B cell (primary cell): Measurements from ENCODE around the gene CNR2.

Experiments used
- CTCF ChIP-seq: fragments of 200-600 bp; IDR thresholded peaks from one replicate; pipeline ENCODE4 v1.8.0; 2022; ENCODE audit warnings: antibody characterized with exemption, mild to moderate bottlenecking
- EZH2 ChIP-seq: IDR thresholded peaks from 2 replicates; pipeline ENCODE4 v1.6.1; 2012; ENCODE audit warnings: borderline replicate concordance, low read depth, mild to moderate bottlenecking, moderate library complexity, low read length; ENCODE audit not compliant: insufficient read depth, poor library complexity, severe bottlenecking

GRCh38 chr1:23902321-23903278 lies 10.6 kb downstream of the CNR2 start:
- TF ChIP-seq CTCF (no peak), EZH2 (no peak)
